GM21529 (cell line): ENCODE results near the gene TTYH3.

Experiments used
- ATAC-seq: cut with Tn5 transposase; IDR thresholded peaks from one replicate; pipeline ENCODE4 v1.9.1; 2021; ENCODE audit not compliant: unreplicated experiment

The TTYH3 gene

GRCh38 chr7:2646336-2646679 lies 14.5 kb downstream of the TTYH3 start:
- ATAC-seq = no peak

GRCh38 chr7:2646680-2647571 lies 15.1 kb downstream of the TTYH3 start:
- no peak for ATAC-seq

- ATAC-seq = no peak
Measured at GRCh38 chr7:2647594-2648172, 15.9 kb downstream of the TTYH3 start.

- no peak for ATAC-seq
Measured at GRCh38 chr7:2649139-2649838, 17.5 kb downstream of the TTYH3 start.

- ATAC-seq = no peak
Measured at GRCh38 chr7:2649991-2650390, 18.2 kb downstream of the TTYH3 start.

GRCh38 chr7:2650451-2650850 lies 18.7 kb downstream of the TTYH3 start:
- ATAC-seq = no peak

- no peak for ATAC-seq
Measured at GRCh38 chr7:2651336-2651735, 19.6 kb downstream of the TTYH3 start.

- no peak for ATAC-seq
Measured at GRCh38 chr7:2651847-2652735, 20.3 kb downstream of the TTYH3 start.

- no peak for ATAC-seq
Measured at GRCh38 chr7:2652736-2653060, 20.9 kb downstream of the TTYH3 start.

GRCh38 chr7:2654059-2654458 lies 22.3 kb downstream of the TTYH3 start:
- ATAC-seq = no peak

- no peak for ATAC-seq
Measured at GRCh38 chr7:2655870-2656614, 24.3 kb downstream of the TTYH3 start.

- ATAC-seq = no peak
Measured at GRCh38 chr7:2657208-2657607, 25.4 kb downstream of the TTYH3 start.

- ATAC-seq = no peak
Measured at GRCh38 chr7:2657920-2658671, 26.3 kb downstream of the TTYH3 start.

- no peak for ATAC-seq
Measured at GRCh38 chr7:2658941-2659340, 27.2 kb downstream of the TTYH3 start.

- ATAC-seq = no peak
Measured at GRCh38 chr7:2659556-2660358, 28.0 kb downstream of the TTYH3 start.

- ATAC-seq = no peak
Measured at GRCh38 chr7:2660359-2661095, 28.7 kb downstream of the TTYH3 start.

GRCh38 chr7:2661096-2661449 lies 29.3 kb downstream of the TTYH3 start:
- no peak for ATAC-seq

GRCh38 chr7:2661602-2662272 lies 30.0 kb downstream of the TTYH3 start:
- ATAC-seq = no peak
